SU-DHL-6 (cell line): ENCODE results near the gene ALDOB.

ENCODE experiments used
- H2AFZ ChIP-seq: fragments of 200-600 bp; sonication (generic); 2 replicates; pipeline ENCODE4 v1.6.1; 2014; ENCODE audit warnings: low read depth, mild to moderate bottlenecking, moderate library complexity, mixed read lengths, antibody characterized with exemption, low read length; ENCODE audit not compliant: severe bottlenecking
- H3F3A ChIP-seq: fragments of 200-600 bp; shearing (Covaris generic); 2 replicates; pipeline ENCODE4 v1.6.0; 2016; ENCODE audit warnings: antibody characterized with exemption, mild to moderate bottlenecking; ENCODE audit not compliant: insufficient read depth
- H3K27ac ChIP-seq: fragments of 200-600 bp; sonication (generic); 2 replicates; pipeline ENCODE4 v1.5.1; 2016; ENCODE audit warnings: low read depth, mild to moderate bottlenecking, low read length, moderate library complexity, mixed read lengths
- H3K27me3 ChIP-seq: fragments of 200-600 bp; sonication (generic), shearing (Covaris generic); 2 replicates; pipeline ENCODE4 v1.6.0; 2014; ENCODE audit warnings: mild to moderate bottlenecking, low read length
- H3K36me3 ChIP-seq: fragments of 200-600 bp; sonication (generic); 2 replicates; pipeline ENCODE4 v1.6.1; 2014; ENCODE audit warnings: mild to moderate bottlenecking, low read length, mixed read lengths
- H3K4me2 ChIP-seq: fragments of 300-600, 200-600 bp; shearing (Covaris generic), sonication (generic); 2 replicates; pipeline ENCODE4 v1.6.0; 2014; ENCODE audit warnings: low read length, low read depth, mild to moderate bottlenecking; ENCODE audit not compliant: poor library complexity, severe bottlenecking
- H3K4me3 ChIP-seq: fragments of 200-600 bp; sonication (generic); 2 replicates; pipeline ENCODE4 v1.5.1; 2014; ENCODE audit warnings: antibody characterized with exemption, low read length, mild to moderate bottlenecking, mixed read lengths; ENCODE audit not compliant: insufficient read depth, poor library complexity, severe bottlenecking
- H3K79me2 ChIP-seq: fragments of 200-600 bp; sonication (generic); 2 replicates; pipeline ENCODE4 v1.6.1; 2014; ENCODE audit warnings: mild to moderate bottlenecking, low read length, moderate library complexity; ENCODE audit not compliant: insufficient read depth
- H3K9ac ChIP-seq: fragments of 200-600 bp; sonication (generic); 2 replicates; pipeline ENCODE4 v1.7.0; 2014; ENCODE audit warnings: mild to moderate bottlenecking, low read length
- H3K9me2 ChIP-seq: fragments of 200-600 bp; sonication (generic); replicated peaks from 2 replicates; pipeline ENCODE4 v1.6.1; 2014; ENCODE audit warnings: low read length; ENCODE audit not compliant: insufficient read depth
- H3K9me3 ChIP-seq: fragments of 200-600 bp; sonication (generic); 2 replicates; pipeline ENCODE4 v1.6.1; 2014; ENCODE audit warnings: low read length, mixed read lengths; ENCODE audit not compliant: insufficient read depth
- H4K20me1 ChIP-seq: fragments of 200-600 bp; sonication (generic); 2 replicates; pipeline ENCODE4 v1.6.1; 2014; ENCODE audit warnings: low read depth, mild to moderate bottlenecking, antibody characterized with exemption, low read length, moderate library complexity, mixed read lengths
- CTCF ChIP-seq: fragments of 200-600 bp; sonication (generic); IDR thresholded peaks from one replicate; pipeline ENCODE4 v1.5.1; 2017; ENCODE audit warnings: antibody characterized with exemption, mild to moderate bottlenecking, low read length, moderate library complexity; ENCODE audit not compliant: insufficient read depth, poor library complexity, severe bottlenecking
- EZH2phosphoT487 ChIP-seq: fragments of 200-600 bp; sonication (generic), shearing (Covaris generic); conservative IDR thresholded peaks from 2 replicates; pipeline ENCODE4 v1.6.1; 2018; ENCODE audit warnings: mild to moderate bottlenecking, antibody characterized with exemption, low read length, moderate library complexity, mixed read lengths

ALDOB gene

DNA sequence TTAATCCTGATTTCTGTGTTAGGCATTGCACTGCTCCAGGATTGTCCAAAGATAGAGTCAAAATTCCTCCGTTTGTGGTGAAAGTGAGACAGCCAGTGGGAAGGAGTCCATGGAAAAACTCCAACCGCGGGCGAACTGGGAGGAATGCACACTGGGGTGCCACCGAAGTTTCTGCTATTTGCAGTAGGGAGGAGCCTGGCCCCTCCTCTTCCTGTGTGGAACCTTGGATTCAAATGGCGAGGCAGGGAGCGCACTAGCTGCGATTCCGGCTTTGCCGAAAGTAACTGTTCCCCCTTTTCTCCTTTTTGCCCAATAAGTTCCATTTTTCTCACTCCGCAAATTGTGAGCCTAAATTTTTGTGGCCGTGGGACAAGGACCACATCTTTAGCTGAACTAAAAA lies 60.0 kb downstream of the ALDOB start:
- Histone ChIP-seq H3K9me2 (no peaks in the 10 kb centered on the region), H3K79me2 (no peaks in the 10 kb centered on the region), H3K27me3 (no peaks in the 10 kb centered on the region), H3F3A (no peaks in the 10 kb centered on the region), H3K27ac (no peak overlapping the region), H3K9ac (no peak overlapping the region), H3K4me3 (no peak overlapping the region), H3K36me3 (no peaks in the 10 kb centered on the region), H2AFZ (no peak overlapping the region), H4K20me1 (no peaks in the 10 kb centered on the region), H3K4me2 (no peak overlapping the region), H3K9me3 (no peaks in the 10 kb centered on the region)
- TF ChIP-seq EZH2phosphoT487: no peak
- TF ChIP-seq CTCF: no peak

DNA sequence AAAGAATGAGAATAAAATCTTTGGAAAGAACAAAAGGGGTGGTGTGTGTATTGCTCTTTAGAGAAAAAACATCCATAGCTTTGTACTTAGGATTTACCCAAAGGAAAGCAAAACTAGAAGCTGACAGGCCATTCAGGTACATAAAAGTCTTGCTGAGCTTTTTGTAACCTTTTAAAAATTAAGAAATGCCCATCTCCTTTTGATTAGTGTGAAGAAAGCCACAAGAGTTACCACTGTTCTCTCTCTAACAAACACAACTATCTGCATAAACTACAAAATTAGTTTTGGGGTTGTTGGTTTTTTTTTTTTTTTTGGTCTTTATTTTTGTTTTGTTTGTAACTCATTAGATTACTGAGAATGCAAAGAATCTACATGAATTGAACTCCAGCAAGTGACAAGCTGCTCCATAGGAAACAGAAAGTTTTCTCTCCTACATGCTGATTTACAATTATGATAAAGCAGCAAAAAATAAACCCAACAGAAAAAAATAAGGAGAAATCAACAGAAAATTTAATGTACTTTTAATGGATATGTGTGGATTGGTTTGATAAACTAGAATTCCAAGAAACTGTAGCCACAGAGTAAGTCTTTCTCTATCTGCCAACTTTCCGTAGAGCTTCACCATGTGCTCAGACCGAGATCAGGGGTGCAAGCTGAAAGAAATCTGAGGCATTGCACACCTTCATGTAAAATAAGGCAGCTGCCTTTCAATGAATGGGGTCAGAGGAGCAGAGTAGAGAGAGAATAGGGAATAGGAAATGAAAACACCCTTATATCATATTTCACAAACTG lies 63.1 kb downstream of the ALDOB start:
- H3K4me2 ChIP-seq: no peak overlapping the region
- TF ChIP-seq CTCF (no peak), EZH2phosphoT487 (no peak)
- no peaks in the 10 kb centered on the region for H3K27me3 ChIP-seq
- no peaks in the 10 kb centered on the region for H4K20me1 ChIP-seq
- no peak overlapping the region for H3K27ac ChIP-seq
- no peaks in the 10 kb centered on the region for H3K9me3 ChIP-seq
- no peaks in the 10 kb centered on the region for H3F3A ChIP-seq
- no peaks in the 10 kb centered on the region for H3K79me2 ChIP-seq
- no peak overlapping the region for H3K9ac ChIP-seq
- H3K36me3 ChIP-seq: no peaks in the 10 kb centered on the region
- H3K9me2 ChIP-seq: no peaks in the 10 kb centered on the region
- no peak overlapping the region for H2AFZ ChIP-seq
- no peak overlapping the region for H3K4me3 ChIP-seq

GRCh38 chr9:101371813-101372212 lies 63.8 kb downstream of the ALDOB start:
- H2AFZ ChIP-seq: no peak overlapping the region
- H3K27me3 ChIP-seq: no peaks in the 10 kb centered on the region
- no peaks in the 10 kb centered on the region for H3F3A ChIP-seq
- no peak overlapping the region for H3K27ac ChIP-seq
- H3K79me2 ChIP-seq: no peaks in the 10 kb centered on the region
- TF ChIP-seq EZH2phosphoT487: no peak
- no peak for TF ChIP-seq CTCF
- no peaks in the 10 kb centered on the region for H4K20me1 ChIP-seq
- no peak overlapping the region for H3K4me3 ChIP-seq
- H3K9me2 ChIP-seq: no peaks in the 10 kb centered on the region
- H3K36me3 ChIP-seq: no peaks in the 10 kb centered on the region
- no peaks in the 10 kb centered on the region for H3K9me3 ChIP-seq
- H3K4me2 ChIP-seq: no peak overlapping the region
- H3K9ac ChIP-seq: no peak overlapping the region
